B cell (primary cell): ENCODE results near the gene MGAT4C. TPM values are rescaled to one million over a fixed set of nuclear protein-coding genes. Genes with fewer than 3 reads are reported as not detected.

Source experiments
- ATAC-seq: fragments of 200-7000 bp; cut with Tn5 transposase; one replicate; pipeline ENCODE4 v1.10.0; 2021; ENCODE audit warnings: low read depth, mild to moderate bottlenecking, moderate number of reproducible peaks, moderate library complexity
- CTCF ChIA-PET: fragments of 350-600 bp; sonication (Branson Sonifier 250); formaldehyde crosslinking; loops from one replicate; lab custom pipeline; 2021; ENCODE audit warnings: antibody characterized with exemption, inconsistent platforms; lab: Charles Lee
- POLR2A ChIA-PET: fragments of 350-600 bp; sonication (Branson Sonifier 250); formaldehyde crosslinking; loops from one replicate; lab custom pipeline; 2021; ENCODE audit warnings: antibody characterized with exemption; lab: Charles Lee
- DNase-seq: peaks from one replicate; pipeline ENCODE4 v3.0.0; 2013
- H2AFZ ChIP-seq: 2 replicates; pipeline ENCODE4 v1.6.1; 2012; ENCODE audit warnings: mild to moderate bottlenecking, low read depth, low read length; ENCODE audit not compliant: insufficient read depth, poor library complexity, severe bottlenecking
- H3K27ac ChIP-seq, 2 donors: 1 replicate in 1 of 2; 2 replicates in 1 of 2; pipeline ENCODE4 v1.5.1; 2012 to 2013; ENCODE audit warnings: low read length in 2 of 2, mild to moderate bottlenecking in 2 of 2, moderate library complexity in 1 of 2
- H3K27me3 ChIP-seq, 4 experiments: fragments of 200-600 bp in 1 of 4; sonication (generic) in 1 of 4; replicated peaks in 1 of 4; 1 replicate in 2 of 4; 2 replicates in 2 of 4; pipeline versions ENCODE4 v1.6.1 to v1.7.0; 2013 to 2016; ENCODE audit warnings: low read length in 3 of 4, mild to moderate bottlenecking in 2 of 4, mixed read lengths in 1 of 4, moderate library complexity in 1 of 4; ENCODE audit not compliant: insufficient read depth in 4 of 4, control insufficient read depth in 3 of 4; ENCODE audit errors: control extremely low read depth in 1 of 4
- H3K36me3 ChIP-seq, 2 experiments: replicated peaks in 1 of 2; 1 replicate in 1 of 2; 2 replicates in 1 of 2; pipeline versions ENCODE4 v1.6.1 to v1.7.1; 2013; ENCODE audit warnings: low read length in 1 of 2; ENCODE audit not compliant: insufficient read depth in 2 of 2, control insufficient read depth in 1 of 2; ENCODE audit errors: control extremely low read depth in 1 of 2, extremely low read depth in 1 of 2
- H3K4me1 ChIP-seq, 2 donors: fragments of 200-600 bp in 1 of 2; sonication (generic) in 1 of 2; 1 replicate in 1 of 2; 2 replicates in 1 of 2; pipeline versions ENCODE4 v1.5.1 to v1.6.1; 2013 to 2017; ENCODE audit warnings: low read length in 2 of 2; ENCODE audit not compliant: control insufficient read depth in 2 of 2, insufficient read depth in 2 of 2
- H3K4me2 ChIP-seq: replicated peaks from 2 replicates; pipeline ENCODE3; 2012; ENCODE audit warnings: mild to moderate bottlenecking, low read depth, low read length; ENCODE audit not compliant: poor library complexity, severe bottlenecking
- H3K4me3 ChIP-seq, 5 experiments: fragments of 200-600 bp in 1 of 5; sonication (generic) in 1 of 5; 1 replicate in 3 of 5; 2 replicates in 2 of 5; pipeline versions ENCODE4 v1.5.1 to v1.7.0; 2011 to 2016; ENCODE audit warnings: low read length in 4 of 5, mild to moderate bottlenecking in 4 of 5, low read depth in 2 of 5, control low read depth in 1 of 5, moderate library complexity in 1 of 5; ENCODE audit not compliant: insufficient read depth in 1 of 5; ENCODE audit errors: control extremely low read depth in 1 of 5, extremely low read depth in 1 of 5
- H3K79me2 ChIP-seq: fragments of 200-600 bp; sonication (generic); one replicate; pipeline ENCODE4 v1.6.0; 2016; ENCODE audit warnings: low read length; ENCODE audit not compliant: control insufficient read depth, insufficient read depth
- H3K9ac ChIP-seq: fragments of 200-600 bp; sonication (generic); 2 replicates; pipeline ENCODE4 v1.6.1; 2017; ENCODE audit warnings: mild to moderate bottlenecking, low read length, moderate library complexity
- H3K9me3 ChIP-seq, 3 donors: one replicate each; pipeline versions ENCODE4 v1.6.1 to v1.7.1; 2013; ENCODE audit warnings: low read length in 2 of 3; ENCODE audit not compliant: control insufficient read depth in 2 of 3, insufficient read depth in 1 of 3; ENCODE audit errors: control extremely low read depth in 1 of 3
- H4K20me1 ChIP-seq: 2 replicates; pipeline ENCODE4 v1.6.0; 2012; ENCODE audit warnings: mild to moderate bottlenecking, low read length; ENCODE audit not compliant: insufficient read depth, control insufficient read depth, poor library complexity, severe bottlenecking
- H3K27ac Mint-ChIP-seq: one replicate; pipeline ENCODE4 v1.8.0; 2021; ENCODE audit warnings: mixed read lengths
- H3K27me3 Mint-ChIP-seq: one replicate; pipeline ENCODE4 v1.8.0; 2021; ENCODE audit warnings: mixed read lengths
- H3K4me1 Mint-ChIP-seq: one replicate; pipeline ENCODE4 v1.8.0; 2021; ENCODE audit warnings: mixed read lengths
- H3K4me3 Mint-ChIP-seq: one replicate; pipeline ENCODE4 v1.8.0; 2021; ENCODE audit warnings: mixed read lengths
- H3K9me3 Mint-ChIP-seq: one replicate; pipeline ENCODE4 v1.8.0; 2022; ENCODE audit warnings: mixed read lengths; ENCODE audit not compliant: insufficient read depth
- CTCF ChIP-seq: fragments of 200-600 bp; IDR thresholded peaks from one replicate; pipeline ENCODE4 v1.8.0; 2022; ENCODE audit warnings: antibody characterized with exemption, mild to moderate bottlenecking
- EZH2 ChIP-seq: IDR thresholded peaks from 2 replicates; pipeline ENCODE4 v1.6.1; 2012; ENCODE audit warnings: borderline replicate concordance, low read depth, mild to moderate bottlenecking, moderate library complexity, low read length; ENCODE audit not compliant: insufficient read depth, poor library complexity, severe bottlenecking
- WGBS: methylation state at CpG from one replicate; pipeline ENCODE4 v1.1.5; 2013; ENCODE audit warnings: missing lambda C conversion rate; ENCODE audit not compliant: insufficient coverage; 5-methylcytosine and 5-hydroxymethylcytosine counted together
- intact Hi-C: fragments of 100-400 bp; cut with micrococcal nuclease; formaldehyde crosslinking; loops from one replicate; pipeline ENCODE4 v1.10.0; 2022
- polyA plus RNA-seq: library from polyadenylated mRNA; depleted of rRNA; stranded (reverse); fragments of >200 nt; gene quantifications from 2 replicates; pipeline ENCODE4 v1.2.3, GENCODE V29; 2012
- total RNA-seq, 2 donors: library from RNA; stranded (reverse); fragments of 120-200 nt in 1 of 2; gene quantifications; 1 replicate in 1 of 2; 2 replicates in 1 of 2; pipeline versions ENCODE4 v1.2.3 to v1.2.4, GENCODE V29; 2013 to 2022

Gene MGAT4C
- total and polyA plus RNA-seq, 2 donors (not counting 1 experiment from before 2014, with no cell fraction given): not detected

GRCh38 chr12:86122846-86123468, 133.2 kb downstream of the MGAT4C start:
- H3K9ac ChIP-seq: no peak overlapping the region
- POLR2A ChIA-PET: no interaction called here
- Mint-ChIP-seq H3K9me3 (no peaks in the 10 kb centered on the region), H3K27ac (no peak overlapping the region), H3K4me3 (no peak overlapping the region), H3K27me3 (no peaks in the 10 kb centered on the region), H3K4me1 (no peaks in the 10 kb centered on the region)
- no CpG with 5 or more reads among the region's 3 CpGs for WGBS
- ATAC-seq (no peak), DNase-seq (no peak)
- no peak overlapping the region for H3K4me2 ChIP-seq
- H3K27me3 ChIP-seq: no peaks in the 10 kb centered on the region
- H3K36me3 ChIP-seq: no peaks in the 10 kb centered on the region
- no peak for TF ChIP-seq EZH2
- TF ChIP-seq CTCF: no peak
- intact Hi-C loops: no loop called here
- no peak overlapping the region for H2AFZ ChIP-seq
- no peak overlapping the region for H3K4me3 ChIP-seq
- H3K9me3 ChIP-seq: no peaks in the 10 kb centered on the region
- H3K79me2 ChIP-seq: no peaks in the 10 kb centered on the region
- no peak overlapping the region for H3K27ac ChIP-seq
- CTCF ChIA-PET: no interaction called here
- no peaks in the 10 kb centered on the region for H4K20me1 ChIP-seq
- H3K4me1 ChIP-seq: no peaks in the 10 kb centered on the region

GRCh38 chr12:86118161-86118560, 138.0 kb downstream of the MGAT4C start:
- WGBS: 68% methylated on average over 2 of the region's 2 CpGs
- no peak overlapping the region for H3K4me2 ChIP-seq
- DNase-seq (no peak), ATAC-seq (no peak)
- H3K9ac ChIP-seq: no peak overlapping the region
- H3K9me3 ChIP-seq: no peaks in the 10 kb centered on the region
- CTCF ChIA-PET: no interaction called here
- H3K4me3 Mint-ChIP-seq: no peak overlapping the region
- intact Hi-C loops: no loop called here
- H3K27ac ChIP-seq: no peak overlapping the region
- no peaks in the 10 kb centered on the region for H3K36me3 ChIP-seq
- no peaks in the 10 kb centered on the region for H3K4me1 Mint-ChIP-seq
- H3K4me1 ChIP-seq: no peaks in the 10 kb centered on the region
- POLR2A ChIA-PET: no interaction called here
- no peaks in the 10 kb centered on the region for H3K9me3 Mint-ChIP-seq
- H3K27me3 Mint-ChIP-seq: no peaks in the 10 kb centered on the region
- no peaks in the 10 kb centered on the region for H3K27me3 ChIP-seq
- TF ChIP-seq CTCF (no peak), EZH2 (no peak)
- H3K79me2 ChIP-seq: no peaks in the 10 kb centered on the region
- no peaks in the 10 kb centered on the region for H4K20me1 ChIP-seq
- H3K27ac Mint-ChIP-seq: no peak overlapping the region
- H2AFZ ChIP-seq: no peak overlapping the region
- no peak overlapping the region for H3K4me3 ChIP-seq
